KMS-11 (cell line): ENCODE data around the gene NBAS.

Experiments used
- H2AFZ ChIP-seq: fragments of 200-600 bp; sonication (generic); 2 replicates; pipeline ENCODE4 v1.6.1; 2016; ENCODE audit warnings: antibody characterized with exemption, mixed run types, low read depth
- H3K27ac ChIP-seq: fragments of 200-600 bp; sonication (generic); 2 replicates; pipeline ENCODE4 v1.6.1; 2016; ENCODE audit warnings: mild to moderate bottlenecking, mixed run types
- H3K27me3 ChIP-seq: fragments of 200-600 bp; sonication (generic); 2 replicates; pipeline ENCODE4 v1.6.1; 2017; ENCODE audit warnings: mild to moderate bottlenecking, low read depth, mixed run types, moderate library complexity; ENCODE audit not compliant: insufficient read depth
- H3K36me3 ChIP-seq: fragments of 200-600 bp; sonication (generic); 2 replicates; pipeline ENCODE4 v1.6.1; 2017; ENCODE audit warnings: mild to moderate bottlenecking, mixed run types; ENCODE audit not compliant: insufficient read depth
- H3K4me1 ChIP-seq: fragments of 200-600 bp; sonication (generic); 2 replicates; pipeline ENCODE4 v1.6.1; 2016; ENCODE audit warnings: mild to moderate bottlenecking, low read depth, mixed run types; ENCODE audit not compliant: poor library complexity, severe bottlenecking
- H3K4me2 ChIP-seq: fragments of 200-600 bp; sonication (generic); 2 replicates; pipeline ENCODE4 v1.7.0; 2016; ENCODE audit warnings: mild to moderate bottlenecking, mixed run types
- H3K4me3 ChIP-seq: fragments of 200-600 bp; sonication (generic); IDR thresholded peaks from 2 replicates; pipeline ENCODE4 v1.6.1; 2017; ENCODE audit warnings: low read depth, low read length, mixed read lengths; ENCODE audit not compliant: insufficient read depth
- H3K79me2 ChIP-seq: fragments of 200-600 bp; sonication (generic); 2 replicates; pipeline ENCODE4 v1.6.1; 2016; ENCODE audit warnings: low read depth, mixed run types; ENCODE audit not compliant: insufficient read depth
- H3K9ac ChIP-seq: fragments of 200-600 bp; sonication (generic); 2 replicates; pipeline ENCODE4 v1.6.1; 2016; ENCODE audit warnings: mild to moderate bottlenecking, mixed run types
- H4K20me1 ChIP-seq: fragments of 200-600 bp; sonication (generic); 2 replicates; pipeline ENCODE4 v1.6.1; 2016; ENCODE audit warnings: mild to moderate bottlenecking, mixed run types; ENCODE audit not compliant: insufficient read depth
- TF ChIP-seq, protein P1 (sequence below): fragments of 200-600 bp; sonication (generic); conservative IDR thresholded peaks from 2 replicates; pipeline ENCODE4 v1.6.1; 2017; ENCODE audit warnings: low read depth, mild to moderate bottlenecking, antibody characterized with exemption, low read length, moderate library complexity, mixed read lengths

NBAS gene

DNA sequence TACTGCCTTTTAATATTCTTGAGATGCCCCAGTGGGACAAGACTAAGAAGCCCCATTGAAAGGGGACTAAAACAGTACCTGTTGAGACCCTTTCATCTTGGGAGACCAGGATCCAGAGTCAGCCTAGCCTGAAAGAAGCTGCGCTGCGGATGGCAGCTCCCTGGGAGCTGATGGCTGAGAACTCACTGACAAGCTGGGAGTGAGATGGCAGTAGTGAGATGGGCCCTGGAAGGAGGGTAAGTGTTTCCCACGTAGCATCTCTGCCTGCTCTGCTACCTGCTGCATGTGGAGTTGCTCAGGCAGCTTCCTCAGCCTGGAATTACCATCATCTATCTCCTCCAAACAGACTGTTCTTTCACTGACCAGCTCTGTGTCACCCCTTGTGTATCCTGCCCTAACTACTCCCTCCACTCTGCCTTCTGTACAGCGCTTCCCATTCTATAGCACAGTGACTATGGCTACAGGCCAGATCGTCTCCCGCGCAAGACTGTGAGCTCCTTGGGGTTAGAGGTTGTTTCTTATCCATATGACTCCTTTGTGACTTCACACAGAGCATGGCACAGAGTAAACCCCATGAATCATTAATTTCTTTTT, 330.4 kb downstream of the NBAS start:
- TF ChIP-seq, protein P1, sequence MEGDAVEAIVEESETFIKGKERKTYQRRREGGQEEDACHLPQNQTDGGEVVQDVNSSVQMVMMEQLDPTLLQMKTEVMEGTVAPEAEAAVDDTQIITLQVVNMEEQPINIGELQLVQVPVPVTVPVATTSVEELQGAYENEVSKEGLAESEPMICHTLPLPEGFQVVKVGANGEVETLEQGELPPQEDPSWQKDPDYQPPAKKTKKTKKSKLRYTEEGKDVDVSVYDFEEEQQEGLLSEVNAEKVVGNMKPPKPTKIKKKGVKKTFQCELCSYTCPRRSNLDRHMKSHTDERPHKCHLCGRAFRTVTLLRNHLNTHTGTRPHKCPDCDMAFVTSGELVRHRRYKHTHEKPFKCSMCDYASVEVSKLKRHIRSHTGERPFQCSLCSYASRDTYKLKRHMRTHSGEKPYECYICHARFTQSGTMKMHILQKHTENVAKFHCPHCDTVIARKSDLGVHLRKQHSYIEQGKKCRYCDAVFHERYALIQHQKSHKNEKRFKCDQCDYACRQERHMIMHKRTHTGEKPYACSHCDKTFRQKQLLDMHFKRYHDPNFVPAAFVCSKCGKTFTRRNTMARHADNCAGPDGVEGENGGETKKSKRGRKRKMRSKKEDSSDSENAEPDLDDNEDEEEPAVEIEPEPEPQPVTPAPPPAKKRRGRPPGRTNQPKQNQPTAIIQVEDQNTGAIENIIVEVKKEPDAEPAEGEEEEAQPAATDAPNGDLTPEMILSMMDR, result no peak
- Histone ChIP-seq H4K20me1 (no peaks in the 10 kb centered on the region), H3K4me3 (no peak overlapping the region), H3K79me2 (no peaks in the 10 kb centered on the region), H3K4me2 (no peak overlapping the region), H3K4me1 (no peaks in the 10 kb centered on the region), H3K36me3 (no peaks in the 10 kb centered on the region), H3K27me3 (no peaks in the 10 kb centered on the region), H3K27ac (no peak overlapping the region), H2AFZ (no peak overlapping the region), H3K9ac (no peak overlapping the region)

DNA sequence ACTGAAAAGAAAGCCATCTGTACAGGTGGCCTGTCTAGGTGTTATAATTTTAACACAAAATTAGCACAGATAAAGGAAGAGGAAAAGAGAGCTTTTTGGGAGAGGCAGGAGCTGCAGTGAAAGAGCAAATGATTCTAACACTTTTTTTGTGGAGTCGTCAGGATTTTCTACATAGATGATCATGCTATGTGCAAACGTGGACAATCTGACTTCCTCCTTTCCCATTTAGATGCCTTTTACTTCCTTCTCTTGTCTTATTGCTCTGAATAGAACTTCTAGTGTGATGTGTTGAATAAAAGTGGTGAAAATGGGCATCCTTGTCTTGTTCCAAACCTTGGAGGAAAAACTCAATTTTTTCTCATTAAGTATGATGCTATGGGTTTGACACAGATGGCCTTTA, 334.5 kb downstream of the NBAS start:
- no peak overlapping the region for H3K9ac ChIP-seq
- no peak overlapping the region for H2AFZ ChIP-seq
- no peaks in the 10 kb centered on the region for H4K20me1 ChIP-seq
- no peaks in the 10 kb centered on the region for H3K36me3 ChIP-seq
- no peak overlapping the region for H3K4me3 ChIP-seq
- H3K79me2 ChIP-seq, result no peaks in the 10 kb centered on the region
- H3K4me2 ChIP-seq, result no peak overlapping the region
- TF ChIP-seq, protein P1, result no peak
- H3K27me3 ChIP-seq, result no peaks in the 10 kb centered on the region
- no peak overlapping the region for H3K27ac ChIP-seq
- H3K4me1 ChIP-seq, result no peaks in the 10 kb centered on the region

DNA sequence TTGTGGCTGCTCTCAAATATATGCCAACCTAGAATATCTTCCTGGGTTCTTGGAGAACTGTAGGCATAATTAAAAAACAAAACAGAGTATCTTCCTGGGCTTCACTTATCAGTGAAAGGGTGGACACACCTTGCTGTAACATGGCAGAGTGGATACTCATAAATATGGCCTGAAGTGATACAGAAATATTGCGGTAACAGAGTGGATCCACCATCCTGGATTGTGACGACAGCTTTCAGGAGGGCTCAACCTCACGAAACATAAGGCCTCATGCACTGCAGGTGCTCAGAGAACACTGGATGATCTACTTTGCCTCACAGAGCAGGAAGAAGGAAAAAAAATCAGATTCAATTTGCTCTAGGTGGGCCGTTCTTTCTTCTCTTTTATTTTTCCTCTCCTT, 336.0 kb downstream of the NBAS start:
- Histone ChIP-seq H3K9ac (no peak overlapping the region), H3K4me2 (no peak overlapping the region), H3K4me1 (no peaks in the 10 kb centered on the region), H3K36me3 (no peaks in the 10 kb centered on the region), H3K4me3 (no peak overlapping the region), H3K27ac (no peak overlapping the region), H2AFZ (no peak overlapping the region), H3K79me2 (no peaks in the 10 kb centered on the region), H4K20me1 (no peaks in the 10 kb centered on the region), H3K27me3 (no peaks in the 10 kb centered on the region)
- TF ChIP-seq, protein P1, result no peak

DNA sequence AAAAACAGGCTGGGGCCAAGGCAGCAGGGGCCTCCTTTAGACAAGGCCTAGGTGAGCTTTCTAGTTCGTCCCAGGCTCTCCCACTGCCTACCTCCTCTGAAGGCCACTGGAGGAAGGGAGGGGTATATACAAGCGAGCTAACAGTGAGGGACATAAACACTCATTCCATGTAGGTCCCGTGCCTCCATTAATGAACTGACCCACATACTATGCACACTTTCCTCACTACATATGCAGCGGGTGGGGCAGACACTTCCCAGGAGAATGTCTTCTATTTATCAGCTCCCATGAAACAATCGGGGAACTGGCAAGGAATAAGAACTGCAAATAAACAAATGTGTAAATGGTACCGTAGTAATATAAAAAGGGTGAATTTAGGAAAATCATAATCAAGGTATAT, 336.5 kb downstream of the NBAS start:
- Histone ChIP-seq H3K9ac (no peak overlapping the region), H3K36me3 (no peaks in the 10 kb centered on the region), H3K4me3 (no peak overlapping the region), H4K20me1 (no peaks in the 10 kb centered on the region), H2AFZ (no peak overlapping the region), H3K4me2 (no peak overlapping the region), H3K27me3 (no peaks in the 10 kb centered on the region), H3K4me1 (no peaks in the 10 kb centered on the region), H3K27ac (no peak overlapping the region), H3K79me2 (no peaks in the 10 kb centered on the region)
- TF ChIP-seq, protein P1, result no peak
